HG03432 (cell line): ENCODE measurements around the gene TMEM41A.
A peak's percentile ranks its signal among the peaks of the same experiment; 100 is the strongest.

Experiments
- ATAC-seq: cut with Tn5 transposase; IDR thresholded peaks from one replicate; pipeline ENCODE4 v1.9.1; 2021; ENCODE audit warnings: mild to moderate bottlenecking, moderate library complexity; ENCODE audit not compliant: unreplicated experiment

The TMEM41A gene

DNA sequence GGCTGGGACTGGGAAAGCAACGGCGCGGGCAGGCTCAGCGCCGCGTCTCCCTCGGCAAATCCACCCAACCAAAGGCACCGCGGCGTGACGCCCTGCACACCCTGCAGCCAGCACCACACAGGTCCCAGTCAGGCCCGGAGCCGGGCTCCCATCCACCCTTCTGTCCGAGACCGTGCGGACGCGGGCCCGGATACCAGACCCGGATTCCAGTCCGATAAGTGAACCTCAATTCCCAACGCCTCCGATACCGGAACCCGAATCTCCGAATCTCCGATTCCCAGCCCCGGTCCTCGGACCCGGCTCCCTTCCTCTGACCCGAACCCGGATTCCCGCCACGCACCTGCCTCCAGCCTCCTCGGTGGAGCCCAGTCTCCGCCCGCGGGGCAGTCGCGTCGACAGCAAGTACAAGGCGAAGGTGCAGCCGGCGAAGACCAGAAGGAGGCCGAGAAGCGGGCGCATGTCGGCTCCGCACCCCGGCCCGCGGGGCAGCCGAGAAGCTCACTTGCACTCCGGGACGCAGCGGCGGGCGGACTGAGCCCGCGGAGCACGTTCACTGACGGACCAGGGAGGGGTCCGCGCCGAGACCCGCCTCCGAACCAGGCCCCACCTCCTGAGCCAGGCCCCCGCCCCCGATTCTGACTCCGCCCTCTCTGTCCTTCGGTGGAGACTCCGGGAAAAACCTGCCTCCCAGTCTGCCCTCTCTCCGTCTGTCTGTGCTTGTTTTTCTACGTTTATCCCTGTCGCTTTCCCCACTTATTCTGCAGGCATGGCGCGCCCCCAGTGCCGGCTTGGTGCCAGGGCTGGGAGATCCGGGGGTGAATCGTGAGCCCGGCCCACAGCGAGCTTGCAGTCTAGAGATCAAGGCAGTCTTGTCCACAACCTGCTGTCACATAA lies at the start of gene TMEM41A:
Gene TMEM41A (minus strand): TSS at position 533 of the 894 bp plus-strand sequence. CDS start 74 bp downstream, at position 459.
- peak; percentile 97 for ATAC-seq

- no peak for ATAC-seq
Measured at GRCh38 chr3:185540695-185541094, 41.9 kb upstream of the TMEM41A start.

GRCh38 chr3:185539934-185540333 lies 41.1 kb upstream of the TMEM41A start:
- no peak for ATAC-seq

GRCh38 chr3:185537369-185537970 lies 38.6 kb upstream of the TMEM41A start:
- peak; percentile 99 for ATAC-seq

GRCh38 chr3:185534511-185534910 lies 35.7 kb upstream of the TMEM41A start:
- ATAC-seq = no peak

- ATAC-seq = no peak
Measured at GRCh38 chr3:185532901-185533300, 34.1 kb upstream of the TMEM41A start.

- no peak for ATAC-seq
Measured at GRCh38 chr3:185530856-185531255, 32.0 kb upstream of the TMEM41A start.

GRCh38 chr3:185528532-185528931 lies 29.7 kb upstream of the TMEM41A start:
- no peak for ATAC-seq

- ATAC-seq = no peak
Measured at GRCh38 chr3:185527364-185527763, 28.5 kb upstream of the TMEM41A start.

GRCh38 chr3:185526349-185526951 lies 27.6 kb upstream of the TMEM41A start:
- ATAC-seq = no peak

GRCh38 chr3:185521349-185522138 lies 22.7 kb upstream of the TMEM41A start:
- no peak for ATAC-seq

- no peak for ATAC-seq
Measured at GRCh38 chr3:185519021-185519420, 20.2 kb upstream of the TMEM41A start.

DNA sequence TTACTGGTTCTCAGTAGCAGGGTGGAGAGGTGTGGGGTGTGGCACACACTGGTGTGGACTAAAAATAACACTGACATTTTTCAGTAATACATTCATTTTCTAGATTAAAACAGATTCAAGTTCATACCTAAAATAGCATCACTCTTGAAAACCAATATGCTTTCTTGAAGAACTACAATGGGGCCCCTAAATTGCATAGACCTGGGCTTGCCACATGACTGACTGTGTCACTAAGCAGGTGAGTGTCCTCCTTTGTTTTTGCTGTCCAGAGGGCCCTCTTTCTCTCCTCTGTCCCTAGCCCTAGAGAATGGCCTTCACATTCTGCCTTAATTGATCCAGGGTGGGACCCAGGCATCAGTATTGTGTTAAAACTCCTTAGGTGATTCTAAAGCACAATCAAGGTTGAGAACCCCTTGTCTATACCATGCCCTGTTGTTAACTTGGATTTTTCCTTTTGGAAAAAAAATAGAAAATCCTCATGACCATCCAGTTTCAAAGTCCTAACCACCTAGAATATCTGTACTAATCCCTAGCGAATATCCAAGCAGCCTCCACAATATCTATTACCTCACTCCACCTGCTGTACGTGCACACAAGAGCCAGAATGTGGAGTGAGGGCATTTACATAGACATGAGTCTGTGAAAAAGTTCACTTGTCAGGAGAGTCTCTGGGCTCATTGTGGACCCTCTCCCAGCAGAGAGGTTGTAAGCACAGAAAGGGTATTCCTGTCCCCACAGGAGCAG lies 18.7 kb upstream of the TMEM41A start:
- ATAC-seq = no peak

- no peak for ATAC-seq
Measured at GRCh38 chr3:185511711-185512110, 12.9 kb upstream of the TMEM41A start.

DNA sequence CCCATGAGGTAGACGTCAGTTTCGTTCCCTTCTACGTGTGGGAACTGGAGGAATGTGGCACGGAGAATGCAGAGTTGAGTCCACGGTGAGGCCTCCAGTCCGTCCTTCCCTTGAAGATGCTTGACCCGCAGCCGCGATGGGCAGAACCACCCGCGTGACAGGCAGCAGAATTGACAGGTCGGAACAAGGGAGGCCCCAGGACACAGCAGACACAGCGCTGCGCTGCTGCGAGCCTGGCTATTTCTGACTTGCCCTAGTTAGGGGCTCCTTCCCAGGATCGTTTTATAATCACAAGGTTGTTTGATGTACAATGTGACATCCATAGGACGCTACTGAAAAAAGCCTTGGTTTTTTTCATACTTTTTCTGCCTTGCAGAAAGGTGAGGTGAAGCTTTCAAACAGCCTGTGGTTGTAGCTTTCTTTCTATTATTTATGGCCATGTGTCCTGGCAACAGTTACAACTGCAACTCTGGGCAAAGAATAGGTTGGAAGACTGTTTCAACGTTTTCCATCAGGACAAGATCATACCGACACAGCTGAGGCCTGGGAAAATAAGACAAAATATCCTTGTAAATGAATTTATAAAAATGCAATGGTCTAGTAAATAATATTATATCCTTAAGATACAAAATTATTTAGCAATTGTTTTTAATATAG lies 9.6 kb upstream of the TMEM41A start:
- ATAC-seq = no peak

DNA sequence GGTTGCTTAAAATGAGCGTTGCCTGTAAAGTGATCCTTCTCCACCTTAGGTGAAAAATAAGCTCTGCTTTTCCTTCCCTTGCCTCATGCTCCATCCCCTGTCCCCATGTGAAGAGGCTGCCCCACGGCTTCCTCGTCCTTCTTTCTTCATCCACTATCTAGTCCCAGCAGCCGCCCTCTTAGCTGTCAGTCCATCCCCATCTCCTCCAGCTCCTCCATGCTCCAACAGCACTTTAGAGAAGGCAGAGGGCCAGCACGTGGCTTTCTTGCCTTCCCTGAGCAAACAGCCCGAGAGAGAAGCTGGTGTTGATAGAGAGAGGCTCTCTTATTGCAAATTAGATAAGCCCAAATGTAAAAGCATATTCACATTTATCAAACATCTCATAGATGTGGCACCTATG lies 9.0 kb upstream of the TMEM41A start:
- ATAC-seq = no peak

DNA sequence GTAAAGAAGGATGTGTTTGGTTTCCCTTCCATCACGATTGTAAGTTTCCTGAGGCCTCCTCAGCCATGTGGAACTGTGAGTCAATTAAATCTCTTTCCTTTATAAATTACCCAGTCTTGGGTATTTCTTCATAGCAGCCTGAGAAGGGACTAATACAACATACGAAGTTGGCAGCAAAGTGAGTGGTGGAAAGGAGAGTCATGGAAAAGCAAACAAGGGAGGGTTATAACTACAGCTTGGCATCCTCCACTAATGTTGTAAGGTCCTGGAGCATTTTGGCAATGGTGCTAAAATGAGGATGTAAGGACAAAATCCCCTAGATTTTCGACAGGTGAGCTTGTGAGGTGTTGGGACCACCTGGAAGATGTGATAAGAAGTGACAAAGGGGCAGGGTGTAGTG lies 5.8 kb upstream of the TMEM41A start:
- no peak for ATAC-seq

GRCh38 chr3:185503521-185503920 lies 4.7 kb upstream of the TMEM41A start:
- ATAC-seq = no peak

DNA sequence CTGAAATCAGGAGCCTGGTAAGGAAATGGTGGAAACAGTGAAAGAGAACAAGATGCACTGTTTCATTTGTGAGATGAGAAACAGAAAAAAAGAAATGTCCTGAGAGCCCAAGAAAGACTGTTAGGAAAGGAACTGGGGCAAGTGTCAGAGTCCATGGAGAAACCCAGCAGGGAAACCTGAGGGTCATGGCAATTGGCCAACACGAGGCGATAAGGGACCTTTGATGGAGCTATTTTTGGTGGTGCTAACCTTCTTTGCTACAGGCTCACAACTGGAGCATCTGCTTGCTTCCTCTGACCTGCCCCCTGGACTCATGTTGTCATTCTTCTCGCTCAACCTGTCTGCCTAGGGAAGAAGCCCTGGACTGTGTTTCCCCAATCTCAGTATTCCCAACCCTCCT lies 4.2 kb upstream of the TMEM41A start:
- ATAC-seq = no peak

GRCh38 chr3:185490241-185490640 lies 8.6 kb downstream of the TMEM41A start:
- no peak for ATAC-seq
